Activated T-cell treated with anti-CD3 and anti-CD28 coated beads for 24 hours (primary cell): Measurements from ENCODE around the gene LRP1.

Experiments
- DNase-seq: peaks from one replicate; pipeline ENCODE4 v3.0.0-alpha.2; 2020; ENCODE audit warnings: low read depth

The LRP1 gene

DNA sequence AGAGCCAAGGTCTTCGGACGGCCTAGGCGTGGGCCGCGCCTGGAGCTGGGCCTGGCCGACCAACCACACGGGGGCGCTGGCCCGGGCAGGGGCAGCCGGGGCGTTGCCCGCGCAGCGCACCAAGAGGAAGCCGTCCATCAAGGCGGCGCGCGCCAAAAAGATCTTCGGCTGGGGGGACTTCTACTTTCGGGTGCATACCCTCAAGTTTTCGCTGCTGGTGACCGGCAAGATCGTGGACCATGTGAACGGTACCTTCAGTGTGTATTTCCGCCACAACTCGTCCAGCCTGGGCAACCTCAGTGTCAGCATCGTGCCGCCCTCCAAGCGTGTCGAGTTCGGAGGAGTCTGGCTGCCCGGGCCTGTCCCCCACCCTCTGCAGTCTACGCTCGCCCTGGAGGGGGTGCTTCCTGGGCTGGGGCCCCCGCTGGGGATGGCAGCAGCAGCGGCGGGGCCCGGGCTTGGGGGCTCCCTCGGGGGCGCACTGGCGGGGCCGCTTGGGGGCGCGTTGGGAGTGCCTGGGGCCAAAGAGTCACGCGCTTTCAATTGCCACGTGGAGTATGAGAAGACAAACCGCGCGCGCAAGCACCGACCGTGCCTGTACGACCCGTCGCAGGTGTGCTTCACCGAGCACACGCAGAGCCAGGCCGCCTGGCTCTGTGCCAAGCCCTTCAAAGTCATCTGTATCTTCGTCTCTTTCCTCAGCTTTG is 96.8 kb downstream of the LRP1 start:
- no peak for DNase-seq

DNA sequence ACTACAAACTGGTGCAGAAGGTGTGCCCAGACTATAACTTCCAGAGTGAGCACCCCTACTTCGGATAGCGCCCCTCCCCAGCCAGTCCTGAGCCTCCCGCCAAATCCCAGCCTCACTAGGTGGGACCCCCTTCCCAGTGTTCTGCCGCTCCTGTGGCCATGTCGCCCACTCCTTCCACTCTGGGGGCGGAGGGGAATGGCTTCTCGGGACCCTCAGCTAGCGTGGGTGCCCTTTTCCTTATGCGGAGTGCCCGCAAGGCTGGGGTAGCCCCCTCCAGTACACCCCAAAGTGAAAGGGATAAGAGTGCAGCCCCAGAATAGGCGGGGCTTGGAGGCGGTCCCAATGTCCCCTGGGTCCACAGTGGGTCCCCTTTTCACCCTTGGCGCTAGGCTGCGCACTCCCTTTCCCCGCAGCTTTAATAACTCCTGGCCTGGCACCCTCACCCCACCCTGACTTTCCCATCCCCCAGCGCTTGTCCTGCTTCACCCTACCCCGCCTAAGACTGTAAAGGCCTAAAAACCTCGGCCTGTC is 97.5 kb downstream of the LRP1 start:
- DNase-seq, result no peak

DNA sequence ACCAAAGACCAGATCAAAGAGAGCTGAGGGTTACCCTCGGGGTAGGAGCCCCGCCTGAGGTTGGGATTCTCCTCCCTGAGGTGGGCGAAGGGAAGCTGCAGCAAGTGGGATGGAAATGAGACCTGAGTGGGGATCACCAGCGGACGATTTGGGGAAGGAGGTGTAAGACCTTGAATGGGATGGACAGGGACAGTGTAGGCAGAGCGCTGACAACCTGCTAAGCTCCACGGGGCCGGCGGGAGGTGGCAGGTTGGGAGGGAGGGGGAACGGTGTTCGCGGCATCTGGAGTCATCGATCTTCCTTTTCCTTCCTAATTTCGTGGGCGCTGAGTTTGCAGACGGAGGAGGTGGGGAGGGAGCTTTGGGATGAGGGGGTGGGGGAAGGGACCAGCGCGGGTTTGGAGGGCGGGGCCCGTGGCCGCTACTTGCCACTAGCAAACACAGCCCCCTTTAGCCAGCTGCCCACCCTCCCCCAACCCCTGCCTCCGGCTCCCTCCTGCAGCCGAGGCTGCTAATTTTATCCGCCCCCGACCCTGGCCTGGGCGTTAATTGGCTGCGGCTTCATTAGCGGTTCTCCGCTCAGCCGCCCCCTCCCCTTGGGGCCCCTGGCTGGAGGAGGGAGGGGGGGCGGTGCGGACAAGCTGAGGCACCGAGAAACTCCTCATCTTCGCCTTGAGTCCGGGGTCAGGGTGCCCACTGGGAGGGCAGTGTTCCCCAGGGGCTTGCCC is 98.5 kb downstream of the LRP1 start:
- no peak for DNase-seq

DNA sequence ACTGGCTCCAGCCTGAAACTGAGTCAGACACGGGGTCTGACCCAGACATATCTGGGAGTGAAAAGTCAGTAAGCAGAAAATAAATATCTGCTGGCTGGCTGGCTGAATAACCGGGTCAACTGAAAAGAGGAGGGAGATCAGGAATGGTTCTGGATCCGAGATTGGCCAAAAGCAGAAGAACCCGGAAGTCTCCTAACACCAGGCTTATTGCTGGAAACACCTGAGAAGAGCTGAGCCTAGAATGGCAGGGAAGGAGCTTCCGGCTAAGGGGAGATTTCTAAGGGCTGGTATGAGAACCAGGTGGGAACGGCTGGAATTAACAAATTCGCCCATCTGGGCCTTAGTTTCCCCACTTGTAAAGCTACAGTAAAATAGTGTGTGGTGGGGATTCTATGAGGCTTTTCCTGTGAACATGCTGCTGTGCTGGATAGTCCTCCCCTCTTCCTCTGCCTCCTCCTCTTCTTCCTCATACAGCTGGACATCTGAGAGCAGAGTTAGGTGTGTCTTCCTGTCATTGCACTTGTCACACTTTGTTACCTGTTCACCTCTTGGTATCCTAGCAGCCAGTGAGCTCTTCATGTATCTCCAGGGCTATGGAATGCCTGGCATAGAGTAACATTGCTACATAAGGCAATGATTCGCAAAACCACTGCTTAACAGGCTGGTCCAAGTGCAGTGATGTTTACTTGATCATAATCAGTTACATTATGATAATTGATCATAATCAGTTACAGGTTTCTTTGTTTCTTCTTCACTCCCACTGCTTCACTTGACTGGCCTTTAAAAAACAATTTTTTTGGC is 99.2 kb downstream of the LRP1 start:
- DNase-seq, result no peak

DNA sequence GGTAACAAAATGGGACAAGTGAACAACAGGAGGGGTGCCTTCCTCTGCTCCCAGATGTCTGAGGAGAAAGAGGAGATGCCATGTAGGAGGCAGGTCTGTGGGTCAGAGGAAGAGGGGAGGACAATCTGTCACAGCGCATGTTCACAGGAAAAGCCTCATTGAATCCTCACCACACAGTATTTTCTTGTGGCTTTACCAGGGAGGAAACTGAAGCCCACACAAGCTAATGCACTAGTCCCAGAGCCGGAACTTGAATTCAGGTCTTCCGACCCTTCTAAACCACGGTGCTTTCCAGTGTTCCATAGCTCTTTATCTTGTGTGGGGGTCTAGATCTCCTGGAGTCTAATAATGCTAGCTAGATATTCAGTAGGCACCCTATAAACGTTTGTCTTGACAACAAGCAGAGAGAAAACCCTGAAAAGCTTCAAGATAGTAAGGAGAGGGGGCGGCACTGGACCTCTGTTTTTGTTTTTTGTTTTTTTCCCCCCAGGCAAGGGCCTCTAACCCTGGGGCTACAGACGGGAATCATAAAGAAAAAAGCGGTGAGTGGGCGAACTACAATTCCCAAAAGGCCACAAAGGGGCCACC is 100.9 kb downstream of the LRP1 start:
- DNase-seq, result no peak

DNA sequence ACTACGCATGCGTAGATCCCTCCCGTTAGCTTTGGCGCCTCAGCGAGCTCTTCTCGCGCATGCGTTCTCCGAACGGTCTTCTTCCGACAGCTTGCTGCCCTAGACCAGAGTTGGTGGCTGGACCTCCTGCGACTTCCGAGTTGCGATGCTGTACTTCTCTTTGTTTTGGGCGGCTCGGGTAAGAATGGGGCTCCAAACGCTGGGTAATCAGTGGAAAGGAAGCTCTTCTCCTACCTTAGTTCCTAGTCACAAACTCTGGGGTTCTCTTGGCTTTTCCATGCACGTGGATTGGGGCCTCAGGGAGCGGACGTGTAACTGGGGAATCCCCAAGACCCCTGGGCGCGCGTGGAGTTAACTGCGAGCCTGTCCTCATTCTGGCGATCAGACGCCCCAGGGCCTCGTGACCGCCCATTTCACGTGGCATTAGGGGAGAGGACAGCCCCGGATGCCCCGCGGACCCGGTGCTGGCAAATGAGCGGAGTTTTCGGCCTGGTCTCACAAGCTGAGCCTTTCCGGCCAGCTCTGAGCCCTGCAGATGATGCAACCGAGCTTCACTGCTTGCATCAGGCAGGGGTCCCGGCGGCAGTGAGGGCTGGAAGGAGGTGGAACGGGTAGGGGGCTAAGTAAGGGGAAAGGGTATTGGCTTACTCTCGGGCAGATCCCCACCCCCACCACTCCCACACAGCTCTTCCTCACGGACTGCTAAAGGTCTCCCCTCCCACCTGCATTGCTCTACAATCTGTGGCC is 101.5 kb downstream of the LRP1 start, which contains the start of gene SHMT2:
Gene SHMT2 (plus strand): TSS at position 78 of the 747 bp plus-strand sequence. CDS start 68 bp downstream, at position 146.
- DNase-seq, result peak; percentile 94

DNA sequence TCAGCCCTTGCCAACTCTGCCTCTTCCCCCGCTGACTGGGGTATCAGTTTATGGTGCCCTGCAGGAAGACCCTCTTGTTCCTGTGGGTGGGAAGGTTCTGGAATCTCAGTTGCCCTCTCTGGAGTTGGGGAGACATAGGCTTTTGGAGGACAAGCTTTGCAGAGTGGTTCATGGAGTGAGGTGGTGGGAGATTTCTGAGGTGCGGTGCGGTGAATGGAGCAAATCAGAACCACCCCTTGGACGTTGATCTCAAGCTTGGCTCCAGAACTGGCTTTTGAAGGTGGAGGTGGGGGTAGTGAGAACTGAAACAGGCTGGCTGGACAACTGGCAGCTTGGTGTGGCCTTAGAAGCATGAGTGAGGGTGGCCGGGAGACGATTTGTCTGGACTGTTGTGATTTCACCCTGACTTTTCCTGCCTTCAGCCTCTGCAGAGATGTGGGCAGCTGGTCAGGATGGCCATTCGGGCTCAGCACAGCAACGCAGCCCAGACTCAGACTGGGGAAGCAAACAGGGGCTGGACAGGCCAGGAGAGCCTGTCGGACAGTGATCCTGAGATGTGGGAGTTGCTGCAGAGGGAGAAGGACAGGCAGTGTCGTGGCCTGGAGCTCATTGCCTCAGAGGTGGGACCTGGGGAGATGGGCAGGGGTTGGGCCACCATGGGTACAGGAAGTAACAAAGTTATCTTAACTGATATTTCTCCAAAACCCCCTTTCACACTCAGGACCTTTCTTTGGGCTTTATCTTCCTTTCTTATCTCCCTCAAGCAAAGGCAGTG is 102.3 kb downstream of the LRP1 start:
- DNase-seq, result no peak

DNA sequence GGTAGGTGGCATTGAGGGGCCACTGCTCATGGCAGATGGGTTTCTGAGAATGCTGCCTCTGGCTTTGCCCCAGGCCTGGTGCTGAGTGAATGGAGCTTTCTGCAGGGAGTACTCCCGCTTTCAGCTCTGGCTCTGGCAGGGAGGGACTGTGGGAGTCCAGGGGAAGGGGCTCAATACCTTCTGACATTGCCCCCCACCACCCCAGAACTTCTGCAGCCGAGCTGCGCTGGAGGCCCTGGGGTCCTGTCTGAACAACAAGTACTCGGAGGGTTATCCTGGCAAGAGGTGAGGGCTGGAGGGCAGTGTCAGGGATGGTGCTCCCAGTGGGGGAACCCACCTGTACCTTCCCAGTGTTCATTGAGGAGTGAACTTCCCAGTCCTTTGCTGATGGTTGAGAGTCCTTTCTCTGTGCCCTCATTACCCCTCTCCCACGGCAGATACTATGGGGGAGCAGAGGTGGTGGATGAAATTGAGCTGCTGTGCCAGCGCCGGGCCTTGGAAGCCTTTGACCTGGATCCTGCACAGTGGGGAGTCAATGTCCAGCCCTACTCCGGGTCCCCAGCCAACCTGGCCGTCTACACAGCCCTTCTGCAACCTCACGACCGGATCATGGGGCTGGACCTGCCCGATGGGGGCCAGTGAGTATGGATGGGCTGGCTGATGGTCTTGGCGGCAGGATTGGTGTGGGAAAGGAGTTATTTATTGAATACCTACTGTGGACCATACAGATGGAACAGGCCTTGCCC is 103.2 kb downstream of the LRP1 start:
- DNase-seq, result no peak

DNA sequence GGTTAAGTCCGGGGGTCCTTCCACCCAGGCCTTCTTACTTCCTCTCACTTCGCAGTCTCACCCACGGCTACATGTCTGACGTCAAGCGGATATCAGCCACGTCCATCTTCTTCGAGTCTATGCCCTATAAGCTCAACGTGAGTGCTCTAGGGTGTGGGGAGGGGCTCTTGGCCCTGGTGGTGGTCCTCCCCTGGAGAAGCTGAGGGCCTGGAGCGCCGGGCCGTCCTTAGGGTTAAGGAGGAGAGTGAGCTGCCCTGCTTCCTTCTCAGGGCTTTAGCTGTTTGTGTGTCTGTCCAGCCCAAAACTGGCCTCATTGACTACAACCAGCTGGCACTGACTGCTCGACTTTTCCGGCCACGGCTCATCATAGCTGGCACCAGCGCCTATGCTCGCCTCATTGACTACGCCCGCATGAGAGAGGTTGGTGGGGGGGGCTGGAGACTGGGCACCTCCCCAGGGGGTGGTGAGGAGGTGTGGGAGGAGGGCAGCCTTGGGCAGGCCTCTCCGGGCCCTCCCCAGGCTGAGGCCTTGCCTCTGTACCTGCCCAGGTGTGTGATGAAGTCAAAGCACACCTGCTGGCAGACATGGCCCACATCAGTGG is 104.0 kb downstream of the LRP1 start:
- no peak for DNase-seq

DNA sequence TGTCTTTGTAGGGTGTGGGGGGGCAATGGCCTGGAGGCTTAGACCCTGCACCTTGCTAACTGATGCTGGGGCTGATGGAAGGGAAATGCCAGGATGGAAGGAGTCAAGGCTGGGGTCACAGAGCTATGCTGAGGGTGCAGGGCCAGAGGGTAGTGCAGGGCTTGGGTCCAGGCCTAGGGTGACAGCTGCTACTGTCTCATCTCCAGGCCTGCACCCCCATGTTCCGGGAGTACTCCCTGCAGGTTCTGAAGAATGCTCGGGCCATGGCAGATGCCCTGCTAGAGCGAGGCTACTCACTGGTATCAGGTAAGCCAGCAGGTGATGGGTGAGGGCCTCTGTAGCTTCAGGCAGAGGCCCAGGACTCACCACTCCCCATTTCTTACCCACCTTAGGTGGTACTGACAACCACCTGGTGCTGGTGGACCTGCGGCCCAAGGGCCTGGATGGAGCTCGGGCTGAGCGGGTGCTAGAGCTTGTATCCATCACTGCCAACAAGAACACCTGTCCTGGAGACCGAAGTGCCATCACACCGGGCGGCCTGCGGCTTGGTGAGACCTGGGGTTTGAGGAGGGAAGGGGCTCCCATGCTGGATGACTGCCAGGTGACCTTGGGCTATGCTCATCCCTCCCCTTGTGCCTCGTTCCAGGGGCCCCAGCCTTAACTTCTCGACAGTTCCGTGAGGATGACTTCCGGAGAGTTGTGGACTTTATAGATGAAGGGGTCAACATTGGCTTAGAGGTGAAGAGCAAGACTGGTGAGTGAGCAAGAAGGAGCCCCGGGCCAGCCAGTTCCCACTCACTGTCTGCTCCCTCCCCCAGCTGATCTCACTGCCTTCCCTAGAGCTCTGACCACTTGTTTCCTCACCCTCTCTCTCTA is 105.3 kb downstream of the LRP1 start:
- DNase-seq, result no peak

DNA sequence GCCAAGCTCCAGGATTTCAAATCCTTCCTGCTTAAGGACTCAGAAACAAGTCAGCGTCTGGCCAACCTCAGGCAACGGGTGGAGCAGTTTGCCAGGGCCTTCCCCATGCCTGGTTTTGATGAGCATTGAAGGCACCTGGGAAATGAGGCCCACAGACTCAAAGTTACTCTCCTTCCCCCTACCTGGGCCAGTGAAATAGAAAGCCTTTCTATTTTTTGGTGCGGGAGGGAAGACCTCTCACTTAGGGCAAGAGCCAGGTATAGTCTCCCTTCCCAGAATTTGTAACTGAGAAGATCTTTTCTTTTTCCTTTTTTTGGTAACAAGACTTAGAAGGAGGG is 105.9 kb downstream of the LRP1 start:
- no peak for DNase-seq

DNA sequence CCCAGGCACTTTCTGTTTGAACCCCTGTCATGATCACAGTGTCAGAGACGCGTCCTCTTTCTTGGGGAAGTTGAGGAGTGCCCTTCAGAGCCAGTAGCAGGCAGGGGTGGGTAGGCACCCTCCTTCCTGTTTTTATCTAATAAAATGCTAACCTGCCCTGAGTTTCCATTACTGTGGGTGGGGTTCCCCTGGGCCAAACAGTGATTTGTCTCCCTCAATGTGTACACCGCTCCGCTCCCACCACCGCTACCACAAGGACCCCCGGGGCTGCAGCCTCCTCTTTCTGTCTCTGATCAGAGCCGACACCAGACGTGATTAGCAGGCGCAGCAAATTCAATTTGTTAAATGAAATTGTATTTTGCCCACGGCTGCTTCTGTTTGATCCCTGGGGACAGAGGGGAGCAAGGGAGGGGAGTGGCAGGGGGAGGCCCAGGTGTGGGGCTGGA is 106.3 kb downstream of the LRP1 start:
- DNase-seq, result no peak

DNA sequence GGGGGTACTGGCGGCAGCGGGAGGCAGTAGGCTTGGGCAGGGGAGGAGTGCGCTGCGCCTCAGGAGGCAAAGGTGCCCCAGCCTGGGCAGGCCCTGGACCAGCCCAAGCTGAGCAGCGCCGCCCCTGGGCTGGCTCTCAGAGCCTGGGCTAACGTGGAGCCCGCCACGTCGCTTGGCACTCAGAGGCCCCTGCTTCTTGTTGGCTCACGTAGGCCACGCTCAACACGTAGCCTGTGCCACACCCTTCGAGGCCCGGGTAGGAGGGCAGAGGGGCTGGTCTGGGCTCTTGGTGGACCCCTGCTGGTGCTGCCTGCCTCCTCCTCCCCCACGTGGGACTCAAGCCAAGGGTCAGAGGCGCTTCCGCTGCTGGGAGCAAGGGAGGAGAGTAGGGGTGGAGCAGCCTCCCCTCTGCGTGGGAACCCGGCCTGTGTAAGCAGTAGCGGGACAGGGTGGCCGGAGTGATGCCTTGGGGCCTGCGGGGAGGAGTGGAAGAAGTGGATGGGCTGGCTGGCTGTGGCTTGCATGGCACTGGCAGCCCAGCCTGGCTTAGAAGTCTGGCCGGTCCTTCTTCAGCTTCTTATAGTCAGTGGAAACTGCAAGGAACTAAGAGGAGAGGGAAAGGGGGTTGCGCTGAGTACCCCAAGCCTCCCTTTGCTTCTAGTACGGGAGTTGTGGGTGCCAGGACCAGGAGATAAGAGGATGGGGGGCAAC is 106.9 kb downstream of the LRP1 start:
- DNase-seq, result no peak

DNA sequence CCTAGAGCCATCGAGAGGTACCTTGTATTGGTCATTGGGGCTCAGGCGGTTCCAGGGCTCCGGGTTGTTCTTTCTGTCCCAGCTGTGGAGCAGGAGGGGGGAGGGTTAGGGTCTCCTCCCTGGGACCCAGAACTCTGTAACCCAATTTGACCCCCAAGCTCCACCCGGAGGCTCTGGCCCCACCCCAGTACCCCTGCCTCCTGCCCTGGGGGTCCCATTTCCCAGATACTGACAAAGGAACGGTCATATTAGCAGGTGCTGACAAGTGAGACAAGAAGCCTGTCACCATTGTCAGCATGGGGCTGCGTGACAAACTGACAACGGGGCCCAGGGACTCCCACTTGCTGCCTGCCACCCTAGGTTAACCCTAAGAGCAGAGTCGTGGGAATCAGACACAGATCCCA is 107.4 kb downstream of the LRP1 start:
- no peak for DNase-seq

DNA sequence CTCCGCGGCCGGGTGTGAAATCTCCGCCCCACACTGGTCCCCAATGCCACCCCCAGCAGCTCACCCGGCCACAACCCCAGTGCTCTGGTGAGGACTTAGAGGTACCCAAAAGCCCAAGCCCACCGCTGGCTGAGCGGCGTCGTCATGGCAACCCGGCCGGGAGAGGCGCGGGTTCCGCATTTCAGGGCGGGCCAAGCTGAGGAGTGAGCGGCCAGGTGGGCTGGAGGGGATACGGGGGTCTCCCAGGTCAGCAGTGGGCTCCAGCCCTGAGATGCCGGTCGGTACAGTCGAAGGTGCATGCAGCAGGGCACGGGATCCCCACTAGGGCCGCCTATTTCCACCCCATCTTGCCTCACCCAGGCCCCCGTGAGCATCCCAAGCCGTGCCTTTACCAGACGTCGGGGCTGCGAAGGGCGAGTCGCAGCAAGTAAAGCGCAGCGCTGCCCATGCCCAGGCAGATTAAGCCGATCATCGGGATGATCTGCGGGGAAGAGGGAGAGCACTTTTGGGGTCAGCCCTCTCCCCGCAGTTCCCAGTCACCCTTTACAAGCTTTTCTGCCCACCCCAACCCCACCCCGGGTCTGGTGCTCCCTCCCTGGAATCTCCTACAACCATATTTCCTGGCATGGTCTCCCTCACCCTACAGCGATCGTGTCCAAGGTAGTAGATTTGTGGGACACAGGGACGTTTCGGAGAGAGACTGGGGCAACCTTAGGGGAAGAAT is 108.1 kb downstream of the LRP1 start:
- no peak for DNase-seq

DNA sequence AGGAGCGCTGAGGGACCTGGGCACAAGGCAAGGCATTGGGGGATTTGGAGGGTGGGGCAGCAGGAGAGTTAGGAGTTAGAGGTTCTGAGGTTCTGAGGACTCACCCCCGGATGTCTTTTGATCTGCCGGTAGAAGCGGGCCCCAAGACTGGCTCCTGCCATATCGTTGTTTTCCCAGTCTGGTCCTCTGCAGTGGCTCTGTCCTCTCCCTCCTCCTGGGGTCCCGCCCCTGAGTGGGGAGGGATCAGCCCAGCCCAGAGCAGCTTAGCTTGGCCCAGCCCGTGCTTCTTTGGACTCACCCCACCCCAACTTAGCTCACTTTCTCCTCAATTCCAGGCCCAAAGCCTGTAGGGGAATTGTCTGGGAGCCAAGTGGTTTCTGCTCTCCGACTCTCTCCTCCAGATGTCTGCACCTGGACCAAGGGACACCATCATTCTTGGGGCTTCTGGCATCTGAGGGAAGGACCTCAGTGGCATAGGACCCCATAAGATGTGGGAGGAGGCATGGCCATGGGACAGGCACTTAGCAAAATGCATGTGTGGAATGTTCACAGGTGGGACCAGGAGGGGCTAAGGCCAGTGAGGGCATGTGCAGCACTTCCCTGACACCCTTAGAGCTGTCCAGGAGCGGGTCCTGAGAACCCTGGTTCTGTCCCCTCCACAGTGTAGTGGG is 108.8 kb downstream of the LRP1 start:
- DNase-seq, result no peak

DNA sequence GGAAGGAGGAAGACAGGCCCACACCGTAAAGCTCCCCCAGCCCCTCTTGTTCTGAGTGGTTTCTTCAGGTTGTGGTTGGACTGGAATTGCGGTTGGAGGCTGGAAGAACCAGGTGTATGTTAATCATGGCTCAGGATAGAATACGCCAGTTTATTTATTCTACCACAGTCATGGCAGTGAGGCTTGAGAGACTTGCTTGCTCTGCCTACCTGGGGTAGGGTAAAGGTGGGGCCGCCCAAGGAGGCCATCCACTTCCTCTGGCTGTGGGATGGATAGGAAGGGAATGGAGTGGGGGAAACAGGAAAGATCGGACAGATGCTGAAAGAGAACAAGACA is 109.3 kb downstream of the LRP1 start:
- no peak for DNase-seq
